Stimulated activated CD8-positive, alpha-beta memory T cell treated with anti-CD3 and anti-CD28 coated beads, Interleukin-4, amount 100 ng/mL, for 24 hours (primary cell): ENCODE data around the gene CDX1.

ENCODE experiments used
- DNase-seq: peaks from one replicate; pipeline ENCODE4 v3.0.0-alpha.2; 2020; ENCODE audit warnings: low read depth

CDX1 gene

DNA sequence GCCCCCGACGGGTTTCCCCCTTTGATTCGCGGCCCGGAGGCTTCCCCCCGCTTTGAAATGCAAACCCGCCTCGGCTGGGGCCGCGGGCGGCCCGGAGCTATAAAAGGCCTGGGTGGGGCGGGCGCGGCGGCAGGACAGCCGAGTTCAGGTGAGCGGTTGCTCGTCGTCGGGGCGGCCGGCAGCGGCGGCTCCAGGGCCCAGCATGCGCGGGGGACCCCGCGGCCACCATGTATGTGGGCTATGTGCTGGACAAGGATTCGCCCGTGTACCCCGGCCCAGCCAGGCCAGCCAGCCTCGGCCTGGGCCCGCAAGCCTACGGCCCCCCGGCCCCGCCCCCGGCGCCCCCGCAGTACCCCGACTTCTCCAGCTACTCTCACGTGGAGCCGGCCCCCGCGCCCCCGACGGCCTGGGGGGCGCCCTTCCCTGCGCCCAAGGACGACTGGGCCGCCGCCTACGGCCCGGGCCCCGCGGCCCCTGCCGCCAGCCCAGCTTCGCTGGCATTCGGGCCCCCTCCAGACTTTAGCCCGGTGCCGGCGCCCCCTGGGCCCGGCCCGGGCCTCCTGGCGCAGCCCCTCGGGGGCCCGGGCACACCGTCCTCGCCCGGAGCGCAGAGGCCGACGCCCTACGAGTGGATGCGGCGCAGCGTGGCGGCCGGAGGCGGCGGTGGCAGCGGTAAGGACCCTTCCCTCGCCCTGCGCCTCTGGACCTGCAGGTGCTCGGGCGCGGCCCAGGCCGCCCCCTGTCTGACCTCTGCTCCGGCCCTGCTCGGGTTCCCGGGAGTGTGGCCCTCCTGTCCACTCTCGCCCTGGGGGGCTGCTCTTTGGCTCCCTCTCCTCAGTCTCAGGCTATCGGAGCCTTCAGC, at the start of gene CDX1:
Gene CDX1, plus strand, starts transcription at position 129 of the 862 bp plus-strand sequence. Its CDS starts 99 bp downstream, at position 228.
- no peak for DNase-seq

DNA sequence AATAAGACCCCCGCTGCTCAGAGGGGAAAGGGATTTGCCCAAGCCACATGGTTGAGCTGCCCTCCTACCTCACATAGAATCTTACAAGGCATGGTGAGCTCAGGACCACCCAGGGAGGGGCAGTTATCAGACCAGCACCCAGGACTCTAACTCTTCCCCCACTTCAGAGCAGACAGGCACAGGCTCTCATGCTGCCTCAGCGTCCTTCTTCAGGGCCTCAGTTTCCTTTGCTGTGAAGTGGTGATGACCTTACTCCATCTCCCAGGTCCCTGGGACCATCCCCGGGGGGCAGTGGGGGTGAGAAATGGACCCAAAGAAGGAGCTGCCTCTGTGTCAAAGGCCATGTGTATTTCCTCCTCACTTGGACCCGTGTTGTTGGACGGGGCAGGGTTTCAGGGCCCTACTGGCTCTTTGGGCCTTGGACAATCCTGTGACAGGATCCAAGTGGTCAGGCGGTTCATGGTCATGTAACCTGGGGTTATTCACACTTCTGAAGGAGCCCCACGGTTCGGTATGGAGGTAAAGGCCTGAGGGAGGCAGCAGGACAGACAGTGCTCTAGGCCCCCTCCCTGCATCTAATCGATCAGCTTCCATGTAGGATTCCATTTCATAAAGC, 48.5 kb upstream of the CDX1 start:
- DNase-seq: no peak

DNA sequence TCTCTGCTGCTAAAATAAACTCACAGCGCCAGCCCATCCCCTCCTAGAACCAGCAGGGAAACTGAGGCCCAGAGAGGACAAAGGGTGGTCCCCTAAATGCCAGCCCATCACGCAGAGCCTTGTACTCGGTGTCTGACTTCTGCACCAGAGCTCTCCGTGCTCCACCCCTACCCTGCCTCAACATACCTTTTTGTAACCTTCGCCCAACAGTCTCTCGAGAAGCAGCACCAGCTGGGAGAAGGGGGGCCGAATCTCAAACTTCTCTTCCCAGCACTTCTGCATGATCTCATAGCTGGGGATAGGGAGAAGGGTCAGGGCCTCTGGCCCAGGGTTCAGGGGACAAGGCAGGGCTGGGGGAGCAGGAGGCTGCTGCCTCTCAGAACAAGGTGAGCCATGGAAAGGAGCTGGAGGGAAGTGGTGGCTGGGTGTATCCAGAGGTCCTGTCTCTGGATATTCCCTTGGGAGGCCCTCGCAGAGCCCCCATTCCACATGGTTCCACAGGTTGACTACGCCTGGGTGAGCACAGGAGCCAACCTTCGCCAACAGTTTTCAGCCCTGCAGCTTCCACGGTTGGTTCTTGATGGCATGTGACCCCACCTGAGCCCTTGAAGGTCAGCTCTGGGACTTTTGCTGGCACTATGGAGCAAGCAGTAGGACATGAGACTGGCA, 47.9 kb upstream of the CDX1 start:
- no peak for DNase-seq

DNA sequence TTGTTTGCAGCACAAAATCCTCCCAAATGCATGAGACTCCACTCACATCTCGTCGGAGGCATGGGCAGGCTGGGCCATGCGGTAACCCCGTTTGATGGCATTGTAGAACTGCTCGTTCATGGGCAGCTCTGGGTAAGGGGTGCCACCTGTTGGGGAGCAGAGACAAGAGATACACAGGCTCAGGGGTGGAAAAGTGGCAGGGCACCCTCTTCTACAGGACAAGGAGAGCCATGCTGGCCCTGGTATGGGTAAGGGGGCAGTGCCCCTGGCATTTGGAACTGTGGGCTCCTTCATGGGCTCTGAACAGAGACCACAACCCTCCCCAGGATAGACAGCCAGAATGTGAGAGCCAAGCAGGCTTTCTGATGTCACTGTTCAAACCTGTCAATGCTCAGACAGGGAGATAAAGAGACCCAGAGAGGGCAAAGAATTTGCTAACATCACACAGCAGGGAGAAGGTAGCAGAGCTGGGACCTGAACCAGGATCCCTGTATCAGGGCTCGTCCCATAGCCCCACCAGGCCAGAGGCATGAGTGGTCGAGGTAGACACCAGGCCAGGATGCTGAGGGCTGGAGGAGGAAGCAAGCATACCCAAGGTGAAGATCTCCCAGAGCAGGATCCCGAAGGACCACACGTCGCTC, 47.0 kb upstream of the CDX1 start:
- DNase-seq: no peak

DNA sequence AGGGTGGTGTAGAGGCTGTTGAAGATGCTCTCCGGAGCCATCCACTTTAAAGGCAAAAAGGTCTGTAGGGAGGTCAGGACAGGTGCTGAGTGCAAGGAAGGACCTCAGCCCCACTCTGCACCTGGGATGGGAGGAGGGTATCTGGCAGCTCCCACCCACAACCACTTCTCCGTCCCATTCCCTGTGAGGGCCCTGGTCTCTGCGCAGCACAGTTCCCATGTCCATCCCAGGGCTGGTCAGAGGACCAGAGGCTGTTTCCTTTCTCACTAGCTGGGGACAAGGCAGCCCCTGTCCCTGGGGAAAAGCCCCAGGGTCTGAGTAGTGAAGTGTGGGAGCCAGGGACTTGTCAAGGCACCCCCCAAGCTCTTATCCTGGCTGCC, 46.5 kb upstream of the CDX1 start:
- DNase-seq: no peak

DNA sequence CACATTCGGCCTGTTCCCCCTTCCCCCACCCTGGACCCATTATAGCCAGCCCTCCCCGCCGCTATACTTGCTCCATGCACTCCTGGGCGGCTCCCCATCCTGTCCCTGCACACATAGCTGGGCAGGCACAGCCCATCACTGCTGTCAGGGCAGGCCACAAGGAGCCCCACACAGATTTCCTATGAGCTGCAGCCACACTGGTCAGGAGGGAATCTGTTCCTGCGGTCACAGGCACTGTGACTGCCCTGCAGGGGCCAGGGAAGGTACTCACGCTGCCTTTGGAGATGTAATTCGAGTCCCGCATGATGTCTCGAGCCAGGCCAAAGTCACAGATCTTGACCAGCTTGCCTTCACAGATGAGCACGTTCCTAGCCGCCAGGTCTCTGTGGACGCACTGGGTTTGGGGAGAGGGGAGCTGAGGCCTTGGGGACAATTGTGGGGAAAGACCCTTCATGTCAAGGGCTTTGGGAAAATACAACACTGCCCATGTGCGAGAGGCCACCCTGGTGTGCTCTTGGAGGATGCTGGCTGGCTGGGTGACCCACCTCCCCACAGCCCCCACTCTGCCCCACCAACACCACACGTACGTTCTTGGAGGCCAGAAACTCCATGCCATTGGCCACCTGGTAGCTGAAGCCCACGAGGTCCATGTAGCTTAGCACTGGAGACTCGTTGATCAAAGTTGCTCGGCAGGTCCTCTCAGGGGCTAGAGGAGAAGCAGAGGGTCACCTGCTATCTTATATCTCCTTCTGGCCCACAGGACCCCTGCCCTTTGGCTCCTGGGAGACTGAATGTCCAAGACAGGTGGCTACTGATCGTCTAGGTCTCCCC, 45.7 kb upstream of the CDX1 start:
- no peak for DNase-seq

DNA sequence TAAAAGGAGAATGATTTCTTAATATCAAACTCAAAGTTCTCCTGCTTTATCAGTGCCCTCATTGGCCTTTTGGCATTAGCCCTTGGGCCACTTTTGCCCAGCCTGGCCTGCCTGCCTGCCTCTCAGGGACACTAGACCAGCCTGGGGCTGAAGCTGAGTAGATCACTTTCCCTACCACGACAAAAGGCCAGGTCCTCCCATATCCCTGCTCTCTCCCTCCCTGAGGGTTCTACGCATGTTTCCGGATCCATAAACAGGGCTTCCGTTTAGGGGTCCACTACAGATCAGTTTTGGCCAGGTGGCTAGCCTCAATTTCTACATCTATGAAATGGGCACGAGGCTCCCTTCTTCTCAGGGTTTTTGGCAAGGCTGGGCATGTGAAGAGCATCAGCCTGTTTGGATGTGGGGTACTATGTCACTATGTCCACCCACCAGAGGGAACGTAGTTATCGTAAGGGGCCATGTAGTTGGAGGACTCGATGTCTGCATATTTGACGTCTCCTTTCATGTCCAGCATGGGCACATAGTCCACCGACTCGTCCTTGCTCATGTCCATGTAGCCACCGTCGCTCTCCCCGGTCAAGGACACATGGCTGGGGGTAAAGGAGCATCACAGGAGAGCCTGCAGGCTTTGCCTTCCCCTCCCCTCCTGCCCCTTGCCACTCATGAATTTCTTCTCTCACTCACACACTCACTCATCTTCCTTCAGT, 45.0 kb upstream of the CDX1 start:
- DNase-seq: no peak

DNA sequence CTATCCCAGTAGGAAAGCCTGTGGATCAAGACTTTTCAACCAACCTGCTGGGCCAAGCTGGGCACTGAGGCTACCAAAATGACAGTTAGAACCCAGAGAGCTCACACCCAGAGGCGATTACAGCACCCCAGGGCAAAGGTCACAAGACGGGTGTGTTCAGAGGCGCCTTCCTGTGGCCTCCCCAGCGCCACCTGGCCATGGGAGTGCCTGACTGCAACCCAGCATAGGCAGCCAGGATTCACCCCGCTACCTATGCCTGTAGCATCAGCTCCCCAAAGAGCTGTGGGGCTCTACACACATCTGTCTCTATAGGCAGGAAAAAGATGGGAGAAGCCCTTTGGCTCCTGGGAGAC, 44.4 kb upstream of the CDX1 start:
- DNase-seq: no peak

DNA sequence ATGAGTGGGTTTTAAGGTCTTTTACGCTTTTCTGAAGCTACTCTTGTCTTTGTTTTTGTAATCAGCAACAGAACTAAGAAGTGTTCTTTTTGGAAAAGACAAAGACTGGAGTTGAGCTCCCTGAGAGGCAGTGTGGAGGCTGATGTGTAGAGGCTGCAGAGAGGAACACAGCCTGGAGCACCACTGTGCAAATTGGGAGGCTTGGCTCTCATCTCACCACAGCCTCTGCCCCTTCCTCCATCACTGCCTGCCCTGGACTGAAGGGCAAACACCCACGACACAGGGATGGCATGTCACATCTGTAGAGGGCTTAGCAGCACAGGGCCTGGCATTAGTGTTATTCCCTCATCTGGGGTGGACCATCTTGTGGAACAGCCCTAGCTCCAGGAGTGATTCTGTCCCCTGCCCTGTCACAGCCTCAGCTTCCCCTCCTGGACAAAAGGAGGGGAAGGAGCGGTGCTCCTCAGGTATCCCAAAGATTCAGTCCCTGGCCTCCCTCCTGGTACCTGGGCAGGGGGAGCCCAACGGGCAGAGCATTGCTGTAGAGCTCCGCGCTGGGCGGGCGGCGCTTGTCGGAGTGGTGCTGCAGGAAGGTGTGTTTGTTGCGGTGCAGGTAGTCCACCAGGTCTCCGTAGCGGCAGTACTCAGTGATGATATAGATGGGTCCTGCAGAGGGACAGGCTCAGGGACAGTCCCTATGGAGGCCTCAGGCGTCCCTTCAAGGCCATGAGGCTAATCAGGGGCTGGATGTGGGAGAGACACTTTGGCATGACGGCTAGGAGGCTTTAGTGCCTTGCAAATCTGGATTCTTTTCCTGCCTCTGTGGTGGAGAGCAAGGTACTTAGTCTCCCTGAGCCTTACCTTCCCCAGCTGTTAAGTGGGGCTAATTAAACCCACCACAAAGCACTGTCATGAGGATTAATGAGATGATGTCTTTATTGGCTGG, 43.8 kb upstream of the CDX1 start:
- DNase-seq: no peak

DNA sequence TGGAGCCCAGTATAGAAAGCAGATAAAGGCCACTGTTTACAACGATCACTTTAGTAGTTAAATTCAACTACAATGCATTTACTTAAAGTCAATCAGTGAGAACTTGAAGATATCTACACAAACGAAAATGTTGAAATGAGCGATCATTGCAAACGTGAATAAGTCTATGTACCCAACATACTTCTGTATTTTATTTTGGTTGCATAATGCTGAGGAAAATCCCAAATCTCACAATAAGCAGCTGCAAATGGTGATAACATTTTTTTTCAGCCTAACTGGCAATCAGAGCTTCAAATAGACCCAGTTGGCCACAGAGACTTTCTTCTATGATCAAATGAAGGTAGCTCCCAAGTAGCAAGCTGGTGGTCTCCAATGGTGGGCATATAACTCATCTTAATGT, 43.0 kb upstream of the CDX1 start:
- no peak for DNase-seq

DNA sequence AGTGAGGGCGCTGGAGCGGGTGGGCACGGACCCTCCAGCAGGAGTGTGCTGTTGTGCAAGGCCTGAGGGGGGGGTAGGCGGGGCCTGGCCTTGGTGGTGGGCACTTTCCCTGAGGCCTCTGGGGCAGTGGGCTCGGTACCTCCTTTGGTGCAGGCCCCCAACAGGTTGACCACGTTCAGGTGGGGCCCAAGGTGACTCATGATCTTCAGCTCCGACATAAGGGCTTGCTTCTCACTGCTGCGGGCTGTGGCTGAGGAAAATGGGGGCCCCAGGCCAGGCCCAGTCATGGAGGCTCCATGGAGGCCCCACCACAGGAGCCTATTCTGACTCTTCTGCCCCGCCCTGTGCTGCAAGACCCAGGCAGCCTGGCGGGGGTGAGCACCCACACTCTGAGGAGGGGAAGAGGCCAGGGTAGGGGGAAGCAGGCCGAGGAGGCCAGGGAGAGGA, 42.4 kb upstream of the CDX1 start:
- DNase-seq: no peak

DNA sequence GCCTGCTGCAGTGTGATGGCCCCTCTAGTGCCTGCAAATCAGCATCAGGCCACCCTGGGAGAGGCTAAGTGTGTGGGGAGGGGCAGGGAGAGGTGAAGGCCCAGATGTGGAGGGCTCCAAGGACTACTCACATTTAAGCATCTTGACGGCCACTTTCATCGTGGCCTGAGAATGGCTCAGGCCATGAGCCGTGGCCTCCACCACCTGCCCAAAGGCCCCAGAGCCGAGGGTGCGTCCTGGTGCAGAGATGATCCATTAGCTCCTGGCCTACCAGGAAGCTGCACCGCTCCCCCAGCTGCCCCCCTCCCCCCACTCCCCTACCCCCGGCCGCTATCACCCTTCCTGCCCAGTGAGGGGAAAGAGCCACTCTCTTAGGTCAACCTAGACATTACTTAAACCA, 42.0 kb upstream of the CDX1 start:
- DNase-seq: no peak

DNA sequence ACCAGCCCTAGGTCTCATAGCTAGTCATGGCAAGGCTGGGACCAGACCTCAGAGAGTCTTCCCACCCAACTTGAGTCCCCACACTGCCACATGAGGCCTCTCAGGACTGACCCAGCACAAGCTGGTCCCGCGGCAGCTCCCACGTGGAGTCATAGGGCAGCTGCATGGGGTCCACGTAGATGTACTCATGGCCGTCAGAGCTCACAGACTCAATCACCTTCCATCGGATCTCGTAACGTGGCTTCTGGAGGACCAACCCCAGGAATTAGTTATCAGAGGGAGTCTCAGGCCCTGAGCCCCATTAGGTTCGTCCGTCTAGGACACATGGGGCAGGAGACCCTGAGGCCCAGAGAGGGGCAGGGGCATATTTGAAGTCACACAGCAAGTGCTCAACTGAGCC, 41.2 kb upstream of the CDX1 start:
- no peak for DNase-seq

DNA sequence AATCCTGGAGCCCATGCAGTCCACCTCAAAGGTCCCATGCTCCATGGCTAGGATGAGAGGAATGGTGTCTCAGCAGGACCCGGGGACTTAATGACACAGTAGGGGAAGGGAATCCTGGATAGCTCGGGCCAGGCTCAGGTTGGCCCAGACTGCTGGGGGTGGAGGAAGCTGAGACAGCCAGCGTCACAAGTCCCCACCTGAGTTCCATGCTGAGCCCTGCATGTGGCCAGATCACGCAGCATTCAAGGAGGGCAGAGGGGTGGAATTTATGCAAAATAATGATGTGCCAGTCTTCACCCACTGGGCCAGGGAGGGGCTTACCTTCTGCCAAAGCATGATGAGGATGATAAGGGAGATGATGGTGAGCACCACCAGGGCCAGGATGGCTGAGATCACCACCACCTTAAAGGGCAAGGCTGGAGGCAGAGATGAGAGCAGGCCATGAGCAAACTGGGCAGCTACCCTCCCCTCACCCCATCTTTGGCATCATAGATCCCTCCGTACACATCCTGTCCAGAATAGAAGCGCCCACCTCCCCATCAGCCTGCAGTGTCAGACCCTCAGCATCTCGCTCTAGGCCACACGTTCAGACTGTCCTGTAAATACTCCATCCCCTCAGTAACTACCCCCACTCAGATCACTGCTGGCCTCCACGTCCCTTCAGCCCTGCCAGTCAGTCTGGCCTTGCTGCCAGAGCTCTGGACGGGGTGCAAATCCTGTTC, 40.2 kb upstream of the CDX1 start:
- DNase-seq: no peak

DNA sequence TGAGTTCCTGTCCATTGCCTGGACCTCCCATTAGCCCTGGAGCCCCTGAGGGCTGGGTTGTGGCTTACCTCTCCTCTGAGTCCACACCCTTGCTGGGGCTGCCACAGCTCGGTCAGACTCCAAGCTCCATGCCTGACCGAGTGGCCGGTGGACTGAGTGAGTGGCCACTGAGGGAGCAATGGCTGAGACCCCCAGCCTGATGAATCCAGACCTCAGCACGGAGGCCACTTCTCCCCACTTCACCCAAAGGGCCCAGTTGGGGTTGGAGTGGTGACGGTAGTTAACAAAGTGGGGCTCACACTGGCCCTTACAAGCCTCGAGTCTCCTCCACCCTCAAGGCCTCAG, 39.7 kb upstream of the CDX1 start:
- DNase-seq: no peak

DNA sequence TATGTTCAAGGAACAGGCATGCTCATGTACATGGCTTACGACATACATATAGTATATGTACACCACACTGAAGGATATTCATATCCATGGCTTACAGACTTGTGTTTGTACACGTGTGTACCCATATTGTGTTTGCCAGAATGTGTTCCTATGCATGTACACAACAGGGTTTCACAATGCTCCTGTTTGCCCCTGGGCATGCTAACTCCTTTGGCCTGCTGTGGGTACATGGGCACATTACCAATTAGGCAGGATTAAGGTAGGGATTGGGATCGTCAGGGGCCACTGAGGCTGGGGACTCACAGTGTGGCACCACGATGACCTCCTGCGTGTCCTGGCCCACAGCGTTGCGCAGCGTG, 37.1 kb upstream of the CDX1 start:
- DNase-seq: no peak

DNA sequence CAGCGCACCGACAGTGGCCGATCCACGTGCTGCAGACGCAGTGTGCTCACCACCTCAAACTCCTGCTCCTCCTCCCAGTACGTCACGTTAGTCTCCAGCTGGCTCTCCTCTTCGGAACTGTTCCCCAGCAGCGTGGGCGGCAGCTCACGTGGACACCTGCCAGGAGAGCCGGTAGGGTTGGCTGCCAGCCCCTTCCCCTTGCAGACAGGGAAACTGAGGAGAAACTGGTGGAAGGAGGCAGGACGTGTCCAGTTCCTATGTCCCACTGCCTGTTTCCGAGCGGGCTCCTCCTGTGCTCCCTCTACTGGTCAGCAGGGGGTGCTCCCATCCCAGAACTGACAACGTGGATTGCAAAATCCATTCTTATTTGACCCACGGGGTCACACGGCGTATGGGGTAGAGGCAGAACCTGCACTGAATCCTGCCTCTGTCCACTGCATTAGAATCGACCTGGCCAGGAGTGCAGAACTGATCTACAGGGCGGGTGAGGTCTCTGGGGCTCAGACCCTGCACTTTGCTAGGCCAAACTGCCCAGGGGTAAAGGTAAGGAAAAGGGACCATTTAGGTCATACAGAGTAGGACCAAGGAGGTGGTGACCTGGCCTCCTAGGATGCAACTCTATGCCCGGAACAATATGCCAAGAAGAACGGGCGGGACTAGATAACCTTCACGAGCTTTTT, 36.6 kb upstream of the CDX1 start:
- peak; percentile 29 for DNase-seq

DNA sequence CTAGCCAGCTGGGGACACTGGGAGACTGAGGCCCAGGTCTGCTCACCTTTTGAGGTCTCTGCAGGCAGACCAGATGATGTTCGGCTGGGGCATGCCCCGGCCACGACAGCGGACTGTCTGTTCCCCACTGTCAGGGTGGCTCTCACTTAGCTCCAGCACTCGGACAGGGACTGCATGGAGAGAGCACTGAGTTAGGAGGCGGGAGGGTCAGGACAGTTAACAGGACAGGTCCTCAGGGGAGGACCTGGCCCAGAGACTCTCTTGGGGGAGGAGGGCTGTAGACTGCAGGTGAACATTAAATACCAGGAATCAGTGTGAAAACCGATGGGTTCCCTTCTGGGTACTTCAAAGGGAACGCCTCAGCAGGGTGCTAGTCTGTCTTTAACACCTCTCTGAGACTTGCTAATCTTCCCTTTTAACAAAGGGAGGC, 36.1 kb upstream of the CDX1 start:
- no peak for DNase-seq

DNA sequence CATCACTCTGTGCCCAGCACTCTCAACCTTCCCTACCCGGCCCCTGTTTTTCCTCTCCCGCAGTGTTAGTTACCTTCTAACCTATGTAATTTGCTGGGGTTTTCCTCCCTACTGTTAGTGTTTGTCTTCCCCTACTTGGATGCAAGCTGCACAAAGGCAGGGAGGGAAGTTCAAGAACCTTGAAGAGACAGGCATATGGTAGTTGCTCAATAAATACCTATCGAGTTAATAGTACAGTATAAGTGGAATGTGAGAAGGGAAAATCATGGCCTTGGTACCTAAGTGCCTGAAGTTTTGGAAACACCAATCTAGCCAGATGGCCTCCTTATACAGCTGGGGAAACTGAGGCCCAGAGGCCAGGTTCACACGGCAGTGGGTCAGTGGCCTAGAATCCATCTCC, 35.1 kb upstream of the CDX1 start:
- no peak for DNase-seq
